GM12878 (cell line): Measurements from ENCODE around the gene PDGFA. TPM values are rescaled to one million over a fixed set of nuclear protein-coding genes. Genes with fewer than 3 reads are reported as not detected.

ENCODE experiments used
- ATAC-seq: fragments of 200-7000 bp; cut with Tn5 transposase; 3 replicates; pipeline ENCODE4 v1.9.1; 2020; ENCODE audit warnings: mild to moderate bottlenecking, moderate library complexity
- BruUV-seq: library from RNA; stranded (reverse); fragments of 400-500 nt; replicated peaks from 2 replicates; lab custom pipeline; 2021; lab: Mats Ljungman, UMichigan
- CTCF ChIA-PET: fragments of 300-600 bp; sonication (Branson Sonifier 250); formaldehyde crosslinking; extraction: SDS; loops from one replicate; lab custom pipeline; 2021; ENCODE audit warnings: inconsistent platforms; lab: Yijun Ruan, JAX
- POLR2A ChIA-PET: fragments of 350-600 bp; formaldehyde crosslinking; extraction: SDS; loops from one replicate; lab custom pipeline; 2021; ENCODE audit warnings: inconsistent platforms; lab: Charles Lee
- RAD21 ChIA-PET: fragments of 300-600 bp; sonication (Branson Sonifier 250); formaldehyde crosslinking; loops from one replicate; lab custom pipeline; 2023; ENCODE audit warnings: antibody characterized with exemption; ENCODE audit not compliant: unreplicated experiment; lab: Charles Lee
- SMC1A ChIA-PET: fragments of 300-600 bp; sonication (Branson Sonifier 250); formaldehyde crosslinking; loops from one replicate; lab custom pipeline; 2023; ENCODE audit not compliant: unreplicated experiment, uncharacterized antibody; lab: Charles Lee
- DNase-seq: peaks from one replicate; pipeline ENCODE4 v3.0.0-alpha.2; 2011; ENCODE audit warnings: low read depth, low spot score
- FAIRE-seq: peaks from 3 replicates; lab custom pipeline; 2011; peaks lifted over from hg19 to GRCh38; lab: Jason Lieb, UNC
- H2AFZ ChIP-seq: 2 replicates; pipeline ENCODE4 v1.6.0; 2011; ENCODE audit warnings: low read depth, low read length, control low read depth; ENCODE audit not compliant: control insufficient read depth
- H3K27ac ChIP-seq: 2 replicates; pipeline ENCODE4 v1.5.1; 2011; ENCODE audit warnings: control low read depth; ENCODE audit not compliant: control insufficient read depth, insufficient read depth
- H3K27me3 ChIP-seq, 2 experiments: replicated peaks in 1 of 2; 2 replicates each; pipeline versions ENCODE4 v1.6.0 to v1.6.1; 2011; ENCODE audit warnings: low read length in 1 of 2; ENCODE audit not compliant: control insufficient read depth in 2 of 2, insufficient read depth in 2 of 2
- H3K36me3 ChIP-seq, 2 experiments: 2 replicates each; pipeline ENCODE4 v1.5.1; 2011; ENCODE audit warnings: low read length in 1 of 2; ENCODE audit not compliant: control insufficient read depth in 2 of 2, insufficient read depth in 2 of 2
- H3K4me1 ChIP-seq: 2 replicates; pipeline ENCODE4 v1.6.1; 2011; ENCODE audit warnings: mild to moderate bottlenecking, low read length, moderate library complexity, mixed read lengths; ENCODE audit not compliant: control insufficient read depth, insufficient read depth
- H3K4me2 ChIP-seq: 2 replicates; pipeline ENCODE4 v1.6.0; 2011; ENCODE audit warnings: control low read depth; ENCODE audit not compliant: control insufficient read depth, insufficient read depth
- H3K4me3 ChIP-seq: fragments of 200-600 bp; sonication (generic); 2 replicates; pipeline ENCODE4 v1.5.1; 2016
- H3K79me2 ChIP-seq: 2 replicates; pipeline ENCODE4 v1.6.0; 2011; ENCODE audit warnings: low read length; ENCODE audit not compliant: control insufficient read depth, insufficient read depth
- H3K9ac ChIP-seq: 2 replicates; pipeline ENCODE4 v1.8.0; 2011; ENCODE audit warnings: low read length, control low read depth, mixed read lengths; ENCODE audit not compliant: control insufficient read depth, insufficient read depth
- H3K9me3 ChIP-seq: replicated peaks from 3 replicates; pipeline ENCODE4 v1.5.1; 2011; ENCODE audit warnings: mild to moderate bottlenecking, low read length; ENCODE audit not compliant: control insufficient read depth, insufficient read depth
- H4K20me1 ChIP-seq: 2 replicates; pipeline ENCODE4 v1.6.0; 2011; ENCODE audit not compliant: control insufficient read depth, insufficient read depth
- E2F4 ChIP-seq: IDR thresholded peaks from 2 replicates; pipeline ENCODE4 v1.6.1; 2012; ENCODE audit warnings: low read depth, low read length, improper control_type of control experiment
- E4F1 ChIP-seq: fragments of 450-650 bp; IDR thresholded peaks from 2 replicates; pipeline ENCODE4 v1.6.1; 2018; ENCODE audit warnings: borderline replicate concordance, mild to moderate bottlenecking; ENCODE audit not compliant: partially characterized antibody
- EED ChIP-seq: sonication (generic); IDR thresholded peaks from 2 replicates; pipeline ENCODE4 v1.6.1; 2016; ENCODE audit warnings: antibody characterized with exemption, low read depth
- EP300 ChIP-seq, 2 experiments: fragments of 150-350 bp in 1 of 2; IDR thresholded peaks; 2 replicates each; pipeline ENCODE4 v1.6.1; 2011 to 2012; ENCODE audit warnings: low read depth in 2 of 2, low read length in 2 of 2, borderline replicate concordance in 1 of 2, improper control_type of control experiment in 1 of 2, inconsistent platforms in 1 of 2; ENCODE audit not compliant: control insufficient read depth in 1 of 2
- LARP7 ChIP-seq: fragments of 450-650 bp; IDR thresholded peaks from 2 replicates; pipeline ENCODE4 v1.6.1; 2017; ENCODE audit warnings: mild to moderate bottlenecking
- MTA2 ChIP-seq: fragments of 450-650 bp; IDR thresholded peaks from 2 replicates; pipeline ENCODE4 v1.6.1; 2016; ENCODE audit warnings: low read depth, mild to moderate bottlenecking, moderate library complexity
- NR2C1 ChIP-seq: fragments of 450-650 bp; IDR thresholded peaks from 2 replicates; pipeline ENCODE4 v1.6.1; 2017; ENCODE audit warnings: antibody characterized with exemption, mild to moderate bottlenecking, moderate library complexity
- POLR2A ChIP-seq: IDR thresholded peaks from 2 replicates; pipeline ENCODE4 v1.6.1; 2011; ENCODE audit warnings: low read depth, mild to moderate bottlenecking, low read length
- RAD21 ChIP-seq: IDR thresholded peaks from 2 replicates; pipeline ENCODE4 v1.6.1; 2011; ENCODE audit warnings: mild to moderate bottlenecking, low read depth, low read length, moderate library complexity; ENCODE audit not compliant: insufficient read depth
- RELB ChIP-seq: fragments of 450-650 bp; IDR thresholded peaks from 2 replicates; pipeline ENCODE4 v1.6.1; 2017; ENCODE audit warnings: low read depth, mild to moderate bottlenecking, moderate library complexity
- SMARCA5 ChIP-seq: fragments of 450-650 bp; IDR thresholded peaks from 2 replicates; pipeline ENCODE4 v1.6.1; 2017; ENCODE audit warnings: mild to moderate bottlenecking
- ZBED1 ChIP-seq: IDR thresholded peaks from 2 replicates; pipeline ENCODE4 v1.6.1; 2016; ENCODE audit warnings: borderline replicate concordance
- ZBTB11 ChIP-seq: fragments of 450-650 bp; formaldehyde crosslinking; IDR thresholded peaks from 2 replicates; pipeline ENCODE4 v1.5.0; 2022; ENCODE audit warnings: mild to moderate bottlenecking, missing genetic modification characterization
- WGBS: methylation state at CpG from one replicate; pipeline ENCODE4 v1.1.6; 2016; ENCODE audit warnings: low lambda C conversion rate; ENCODE audit not compliant: insufficient replicate concordance, insufficient coverage; ENCODE audit errors: missing lambda C conversion rate; 5-methylcytosine and 5-hydroxymethylcytosine counted together
- in situ Hi-C: fragments of 300-500 bp; cut with MboI; formaldehyde crosslinking; loops from 9 replicates; pipeline ENCODE4 v1.14.3; 2018; ENCODE audit warnings: mixed read lengths
- intact Hi-C: fragments of 100-400 bp; cut with micrococcal nuclease; formaldehyde crosslinking; loops from one replicate; pipeline ENCODE4 v1.14.2; 2022; ENCODE audit not compliant: unreplicated experiment
- polyA plus RNA-seq, 11 experiments: library from polyadenylated mRNA; depleted of rRNA in 4 of 11; unstranded in 6 of 11; stranded (reverse) in 5 of 11; fragments of >200 nt; fragmentation: Nextera tagmentation in 4 of 11; fragmentation: Illumina TruSeq in 1 of 11; extraction: Ambion mirVana in 4 of 11; extraction: Trizol in 1 of 11; gene quantifications; 1 replicate in 1 of 11; 2 replicates in 10 of 11; pipeline versions ENCODE4 v1.2.1 to v1.2.3, GENCODE V29; 2011 to 2016; ENCODE audit warnings: inconsistent platforms in 2 of 11, missing spikeins in 2 of 11, low read depth in 1 of 11
- total RNA-seq, 4 experiments: library from RNA; depleted of rRNA in 3 of 4; stranded (reverse); fragments of >200 nt in 3 of 4; fragmentation: Illumina TruSeq in 1 of 4; extraction: Trizol in 1 of 4; gene quantifications; 2 replicates each; pipeline versions ENCODE4 v1.2.1 to v1.2.3, GENCODE V29; 2013 to 2021

The PDGFA gene
- total and polyA plus RNA-seq, 10 of the 15 experiments (the other 5 are each of a cell fraction or from before 2014, with no cell fraction given): 2.5 to 10.0 (median 5.6) TPM

- no peak for TF ChIP-seq ZBTB11 (CRISPR knock-in tag)
- no peak for TF ChIP-seq SMARCA5
Measured at GRCh38 chr7:477626-478220, 41.9 kb downstream of the PDGFA start (continued).

GRCh38 chr7:476736-477360, 42.8 kb downstream of the PDGFA start:
- Histone ChIP-seq H3K79me2 (no peaks in the 10 kb centered on the region), H3K4me2 (no peak overlapping the region), H3K9ac (no peak overlapping the region), H4K20me1 (no peaks in the 10 kb centered on the region), H3K4me3 (no peak overlapping the region), H2AFZ (no peak overlapping the region), H3K9me3 (no peaks in the 10 kb centered on the region; the same call in 2 of the 3 replicates), H3K27me3 (no peaks in the 10 kb centered on the region), H3K27ac (no peak overlapping the region), H3K4me1 (no peaks in the 10 kb centered on the region), H3K36me3 (no peaks in the 10 kb centered on the region)
- BruUV-seq: no TSS peak
- ATAC-seq: no peak
- intact Hi-C loops (no loop called here), in situ Hi-C loops (no loop called here)
- POLR2A ChIA-PET: no interaction called here
- 62% methylated on average over 33 of the region's 33 CpGs for WGBS
- FAIRE-seq: no peak
- DNase-seq: no peak
- CTCF ChIA-PET: no interaction called here
- SMC1A ChIA-PET: no interaction called here
- RAD21 ChIA-PET: no interaction called here
- TF ChIP-seq MTA2 (no peak), E4F1 (no peak), RELB (no peak), RAD21 (no peak), E2F4 (no peak), EED (no peak), LARP7 (no peak), EP300 (IDR thresholded peaks at IDR 0.05; ENCODE audit: borderline replicate concordance in 1 of 2, control insufficient read depth in 1 of 2, low read depth in 2 of 2, low read length in 2 of 2) (no peak), POLR2A (no peak), NR2C1 (no peak), ZBED1 (no peak)
